H1 (cell line): ENCODE data around the gene CYSRT1. TPM values are rescaled to one million over a fixed set of nuclear protein-coding genes. Genes with fewer than 3 reads are reported as not detected.

Experiments used
- CTCF ChIA-PET: fragments of 300-600 bp; sonication (Branson Sonifier 250); formaldehyde crosslinking; loops from one replicate; lab custom pipeline; 2021; ENCODE audit not compliant: partially characterized antibody; lab: Charles Lee
- POLR2A ChIA-PET: fragments of 300-600 bp; sonication (Branson Sonifier 250); formaldehyde crosslinking; loops from one replicate; lab custom pipeline; 2021; ENCODE audit warnings: inconsistent platforms; ENCODE audit not compliant: partially characterized antibody; lab: Charles Lee
- DNase-seq, 2 experiments: peaks; one replicate each; pipeline versions ENCODE4 v3.0.0 to v3.0.0-alpha.2; 2010 to 2022; ENCODE audit warnings: low spot score in 2 of 2, low read depth in 1 of 2, mixed read lengths in 1 of 2
- FAIRE-seq: peaks from 2 replicates; lab custom pipeline; 2011; peaks lifted over from hg19 to GRCh38; lab: Jason Lieb, UNC
- H2AFZ ChIP-seq: 2 replicates; pipeline ENCODE4 v1.8.1; 2012; ENCODE audit warnings: low read length, inconsistent platforms
- H2AK5ac ChIP-seq: 2 replicates; pipeline ENCODE4 v1.6.1; 2013; ENCODE audit warnings: low read depth, low read length
- H2BK120ac ChIP-seq: replicated peaks from 2 replicates; pipeline ENCODE3; 2013; ENCODE audit warnings: low read depth, low read length, inconsistent platforms
- H2BK12ac ChIP-seq: 2 replicates; pipeline ENCODE4 v1.6.1; 2013; ENCODE audit warnings: low read depth, low read length
- H2BK15ac ChIP-seq: 2 replicates; pipeline ENCODE4 v1.6.1; 2013; ENCODE audit warnings: low read length
- H2BK20ac ChIP-seq: 2 replicates; pipeline ENCODE4 v1.6.1; 2013; ENCODE audit warnings: low read length
- H2BK5ac ChIP-seq: 2 replicates; pipeline ENCODE4 v1.6.1; 2013; ENCODE audit warnings: low read depth, low read length
- H3K14ac ChIP-seq: 2 replicates; pipeline ENCODE4 v1.6.1; 2013; ENCODE audit warnings: inconsistent platforms; ENCODE audit not compliant: insufficient read length
- H3K18ac ChIP-seq: 2 replicates; pipeline ENCODE4 v1.6.1; 2013; ENCODE audit warnings: low read length; ENCODE audit errors: extremely low read depth
- H3K23ac ChIP-seq: 2 replicates; pipeline ENCODE4 v1.6.1; 2013; ENCODE audit warnings: inconsistent platforms; ENCODE audit not compliant: insufficient read length
- H3K23me2 ChIP-seq: 2 replicates; pipeline ENCODE4 v1.6.1; 2013; ENCODE audit warnings: low read depth, low read length
- H3K27ac ChIP-seq: 2 replicates; pipeline ENCODE4 v1.6.1; 2011; ENCODE audit warnings: low read depth, low read length, inconsistent platforms
- H3K27me3 ChIP-seq, 4 experiments: replicated peaks in 1 of 4; 1 replicate in 1 of 4; 2 replicates in 3 of 4; pipeline versions ENCODE4 v1.6.1 to v1.8.1; 2011 to 2013; ENCODE audit warnings: low read length in 3 of 4, mild to moderate bottlenecking in 3 of 4, inconsistent platforms in 2 of 4, mixed read lengths in 2 of 4, moderate library complexity in 1 of 4; ENCODE audit not compliant: control insufficient read depth in 3 of 4, insufficient read depth in 3 of 4; ENCODE audit errors: extremely low read depth in 1 of 4
- H3K36me3 ChIP-seq, 4 experiments: 2 replicates each; pipeline versions ENCODE4 v1.6.1 to v1.8.1; 2011 to 2013; ENCODE audit warnings: mild to moderate bottlenecking in 4 of 4, low read length in 3 of 4, moderate library complexity in 2 of 4, control low read depth in 1 of 4, inconsistent platforms in 1 of 4; ENCODE audit not compliant: insufficient read depth in 4 of 4, control insufficient read depth in 2 of 4
- H3K4ac ChIP-seq: replicated peaks from 2 replicates; pipeline ENCODE3; 2013; ENCODE audit warnings: low read length, low read depth, mixed read lengths, inconsistent platforms; ENCODE audit not compliant: insufficient read length
- H3K4me1 ChIP-seq, 4 experiments: replicated peaks in 1 of 4; 1 replicate in 1 of 4; 2 replicates in 3 of 4; pipeline versions ENCODE4 v1.6.1 to v1.8.1; 2011 to 2013; ENCODE audit warnings: low read length in 3 of 4, inconsistent platforms in 2 of 4, mixed read lengths in 1 of 4; ENCODE audit not compliant: insufficient read depth in 4 of 4, control insufficient read depth in 3 of 4
- H3K4me2 ChIP-seq, 2 experiments: 2 replicates each; pipeline versions ENCODE4 v1.6.1 to v1.8.1; 2011 to 2013; ENCODE audit warnings: low read depth in 2 of 2, low read length in 2 of 2, control low read depth in 1 of 2, inconsistent platforms in 1 of 2, mild to moderate bottlenecking in 1 of 2; ENCODE audit not compliant: insufficient read depth in 1 of 2
- H3K4me3 ChIP-seq, 4 experiments: fragments of 200-600, 300-600 bp in 1 of 4; sonication (generic), shearing (Covaris generic), sonication (Bioruptor Twin) in 1 of 4; 2 replicates each; pipeline versions ENCODE4 v1.5.1 to v1.8.1; 2011 to 2016; ENCODE audit warnings: low read length in 4 of 4, low read depth in 3 of 4, control low read depth in 2 of 4, inconsistent platforms in 2 of 4, mild to moderate bottlenecking in 2 of 4, mixed read lengths in 1 of 4, moderate library complexity in 1 of 4; ENCODE audit not compliant: insufficient read depth in 2 of 4; ENCODE audit errors: extremely low read depth in 1 of 4
- H3K56ac ChIP-seq: replicated peaks from 2 replicates; pipeline ENCODE3; 2013; ENCODE audit warnings: low read depth, mild to moderate bottlenecking, mixed read lengths, low read length, inconsistent platforms; ENCODE audit not compliant: insufficient read length
- H3K79me1 ChIP-seq: 2 replicates; pipeline ENCODE4 v1.6.1; 2013; ENCODE audit warnings: low read depth, low read length, control low read depth
- H3K79me2 ChIP-seq, 2 experiments: 2 replicates each; pipeline versions ENCODE4 v1.6.1 to v1.8.1; 2012 to 2013; ENCODE audit warnings: low read length in 2 of 2, mild to moderate bottlenecking in 2 of 2, inconsistent platforms in 1 of 2; ENCODE audit not compliant: insufficient read depth in 2 of 2, control insufficient read depth in 1 of 2
- H3K9ac ChIP-seq, 4 experiments: replicated peaks in 1 of 4; 1 replicate in 1 of 4; 2 replicates in 3 of 4; pipeline versions ENCODE4 v1.6.1 to v1.8.1; 2011 to 2013; ENCODE audit warnings: low read depth in 3 of 4, low read length in 3 of 4, control low read depth in 2 of 4, mild to moderate bottlenecking in 2 of 4, moderate library complexity in 2 of 4, inconsistent platforms in 1 of 4; ENCODE audit errors: extremely low read depth in 1 of 4
- H3K9me3 ChIP-seq, 2 experiments: 2 replicates each; pipeline versions ENCODE4 v1.6.1 to v1.8.1; 2012 to 2013; ENCODE audit warnings: mild to moderate bottlenecking in 2 of 2, moderate library complexity in 2 of 2, control low read depth in 1 of 2, inconsistent platforms in 1 of 2, low read depth in 1 of 2, low read length in 1 of 2, mixed read lengths in 1 of 2; ENCODE audit not compliant: insufficient read depth in 2 of 2
- H4K20me1 ChIP-seq, 2 experiments: replicated peaks in 1 of 2; 2 replicates each; pipeline versions ENCODE3 to v1.8.1; 2011 to 2013; ENCODE audit warnings: inconsistent platforms in 2 of 2, low read length in 2 of 2, mild to moderate bottlenecking in 1 of 2; ENCODE audit not compliant: insufficient read depth in 2 of 2, control insufficient read depth in 1 of 2
- H4K5ac ChIP-seq: 2 replicates; pipeline ENCODE4 v1.6.1; 2013; ENCODE audit warnings: low read length, low read depth, mixed read lengths, inconsistent platforms; ENCODE audit not compliant: insufficient read length
- H4K8ac ChIP-seq: 2 replicates; pipeline ENCODE4 v1.8.0; 2013; ENCODE audit warnings: mild to moderate bottlenecking, moderate library complexity, low read length, inconsistent platforms; ENCODE audit not compliant: insufficient read depth; ENCODE audit errors: extremely low read depth
- H4K91ac ChIP-seq: replicated peaks from 2 replicates; pipeline ENCODE3; 2013; ENCODE audit warnings: low read length, mixed read lengths, inconsistent platforms; ENCODE audit not compliant: insufficient read length
- CBX8 ChIP-seq: fragments of 300-800, 300-1000 bp; sonication (generic); IDR thresholded peaks from 2 replicates; pipeline ENCODE4 v1.7.1; 2016; ENCODE audit warnings: low read depth, low read length, borderline replicate concordance
- JUN ChIP-seq: IDR thresholded peaks from 2 replicates; pipeline ENCODE4 v1.6.1; 2011; ENCODE audit warnings: low read depth, mild to moderate bottlenecking, improper control_type of control experiment, low read length
- NRF1 ChIP-seq: IDR thresholded peaks from 2 replicates; pipeline ENCODE4 v1.6.1; 2011; ENCODE audit warnings: mild to moderate bottlenecking, low read depth, low read length, improper control_type of control experiment
- SUZ12 ChIP-seq: fragments of 200-600 bp; sonication (generic); IDR thresholded peaks from 2 replicates; pipeline ENCODE4 v1.6.1; 2012; ENCODE audit warnings: mild to moderate bottlenecking, inconsistent platforms, low read length, moderate library complexity, mixed read lengths
- WGBS, 2 experiments: shearing (Covaris generic) in 1 of 2; methylation state at CpG; one replicate each; pipeline versions ENCODE4 v1.1.6 to v1.1.7; 2013 to 2015; ENCODE audit warnings: low lambda C conversion rate in 2 of 2, mixed read lengths in 2 of 2, inconsistent platforms in 1 of 2, low coverage in 1 of 2, missing lambda C conversion rate in 1 of 2; ENCODE audit not compliant: insufficient replicate concordance in 2 of 2, insufficient coverage in 1 of 2, insufficient read length in 1 of 2; ENCODE audit errors: extremely low coverage in 1 of 2, missing lambda C conversion rate in 1 of 2; 5-methylcytosine and 5-hydroxymethylcytosine counted together
- polyA plus RNA-seq, 7 experiments: library from polyadenylated mRNA; depleted of rRNA in 3 of 7; stranded (reverse) in 5 of 7; unstranded in 2 of 7; fragments of >200 nt in 5 of 7; fragments of 200-250 nt in 2 of 7; gene quantifications; 1 replicate in 5 of 7; 2 replicates in 1 of 7; 4 replicates in 1 of 7; pipeline versions ENCODE4 v1.2.1 to v1.2.3, GENCODE V29; 2011 to 2013; ENCODE audit warnings: missing spikeins in 2 of 7, mixed read lengths in 2 of 7
- total RNA-seq: library from RNA; stranded (reverse); fragmentation: NEBNext Ultra II Directional; extraction: Animal tissue kit (Norgen Biotek cat#: 25700); gene quantifications from 2 replicates; pipeline ENCODE4 v1.2.1, GENCODE V29; 2021

Gene CYSRT1
- total and polyA plus RNA-seq, 2 of the 8 experiments (the other 6 are each of a cell fraction or from before 2014, with no cell fraction given) = 1.0 to 6.5 TPM

- FAIRE-seq (no peak), DNase-seq (no peak)
- Histone ChIP-seq H3K23ac (no peak overlapping the region), H2AK5ac (no peak overlapping the region), H2AFZ (no peak overlapping the region), H4K91ac (no peak overlapping the region), H3K4me1 (peaks cover 0 to 16% (median 5%) of the 10 kb centered on the region in 4 experiments; a peak in 4 of 7 replicates), H2BK5ac (no peak overlapping the region), H3K27me3 (no peaks in the 10 kb centered on the region; a peak in 1 of 7 replicates), H3K56ac (no peak overlapping the region), H3K27ac (no peak overlapping the region), H3K23me2 (no peaks in the 10 kb centered on the region; the same call in 1 of the 2 replicates), H3K4me2 (no peak overlapping the region), H3K79me2 (no peaks in the 10 kb centered on the region), H4K8ac (peak overlapping the region; percentile 51; the same call in 1 of the 2 replicates), H3K18ac (no peak overlapping the region), H3K14ac (no peak overlapping the region), H3K4ac (no peak overlapping the region), H3K4me3 (no peak overlapping the region), H2BK15ac (no peak overlapping the region), H4K20me1 (peaks cover 0 to 1% of the 10 kb centered on the region in 2 experiments), H4K5ac (no peak overlapping the region), H3K36me3 (no peaks in the 10 kb centered on the region), H3K9me3 (no peaks in the 10 kb centered on the region), H2BK20ac (no peak overlapping the region), H2BK120ac (no peak overlapping the region), H2BK12ac (no peak overlapping the region), H3K79me1 (no peaks in the 10 kb centered on the region), H3K9ac (no peak overlapping the region)
- 95% methylated on average over 22 of the region's 27 CpGs; no CpG with 5 or more reads in 1 of the 2 experiments for WGBS, 2 experiments
- ChIA-PET CTCF (interaction anchor here (0.6 to 20.2 kb wide), 12 partner anchors 13 to 259 kb away, joined by 3 to 204 read pairs (median 4); partner anchors contain the start of genes ANAPC2, SSNA1 and TOR4A), POLR2A (interaction anchor here (0.7 to 69.9 kb wide), 6 partner anchors 12 to 42 kb away, joined by 3 to 1462 read pairs (median 4); partner anchors contain the start of genes NELFB, STPG3, TOR4A and TPRN)
- TF ChIP-seq SUZ12 (no peak), JUN (no peak), NRF1 (no peak), CBX8 (no peak)
These were observed 4.3 kb downstream of the CYSRT1 start for GRCh38 chr9:137228968-137229896.
